GM19351 (cell line): ENCODE data around the gene PM20D1.
"Not testable (repeated sequence)": the region's sequence is repeated elsewhere in the genome, so short reads cannot be mapped to it uniquely, and the experiment has no call there.

Experiments used
- ATAC-seq: cut with Tn5 transposase; IDR thresholded peaks from one replicate; pipeline ENCODE4 v1.9.1; 2021; ENCODE audit warnings: mild to moderate bottlenecking, moderate library complexity; ENCODE audit not compliant: unreplicated experiment

PM20D1 gene

GRCh38 chr1:205849619-205850355 lies at the start of gene PM20D1:
Gene PM20D1, minus strand, starts transcription at chr1:205850132. Its CDS starts 60 bp downstream, at chr1:205850072.
- ATAC-seq: peak; percentile 99

- no peak for ATAC-seq
Measured at GRCh38 chr1:205896351-205896750, 46.4 kb upstream of the PM20D1 start.

- not testable (repeated sequence) for ATAC-seq
Measured at GRCh38 chr1:205894119-205894518, 44.2 kb upstream of the PM20D1 start.

- ATAC-seq: not testable (repeated sequence)
Measured at GRCh38 chr1:205892175-205892574, 42.2 kb upstream of the PM20D1 start.

- ATAC-seq: not testable (repeated sequence)
Measured at GRCh38 chr1:205891481-205891880, 41.5 kb upstream of the PM20D1 start.

- not testable (repeated sequence) for ATAC-seq
Measured at GRCh38 chr1:205890631-205891030, 40.7 kb upstream of the PM20D1 start.

GRCh38 chr1:205889706-205890105 lies 39.8 kb upstream of the PM20D1 start:
- not testable (repeated sequence) for ATAC-seq

GRCh38 chr1:205889006-205889405 lies 39.1 kb upstream of the PM20D1 start:
- ATAC-seq: not testable (repeated sequence)

GRCh38 chr1:205883792-205884191 lies 33.9 kb upstream of the PM20D1 start:
- ATAC-seq: no peak

- no peak for ATAC-seq
Measured at GRCh38 chr1:205880923-205881322, 31.0 kb upstream of the PM20D1 start.

- ATAC-seq: no peak
Measured at GRCh38 chr1:205879974-205880373, 30.0 kb upstream of the PM20D1 start.

GRCh38 chr1:205878026-205878425 lies 28.1 kb upstream of the PM20D1 start:
- ATAC-seq: no peak

- ATAC-seq: not testable (repeated sequence)
Measured at GRCh38 chr1:205873148-205873547, 23.2 kb upstream of the PM20D1 start.

- ATAC-seq: no peak
Measured at GRCh38 chr1:205870236-205870635, 20.3 kb upstream of the PM20D1 start.

GRCh38 chr1:205861540-205861939 lies 11.6 kb upstream of the PM20D1 start:
- ATAC-seq: no peak

- ATAC-seq: no peak
Measured at GRCh38 chr1:205858141-205858961, 8.4 kb upstream of the PM20D1 start.

- not testable (repeated sequence) for ATAC-seq
Measured at GRCh38 chr1:205857501-205857900, 7.6 kb upstream of the PM20D1 start.

- ATAC-seq: no peak
Measured at GRCh38 chr1:205856433-205856832, 6.5 kb upstream of the PM20D1 start.

GRCh38 chr1:205852969-205853368 lies 3.0 kb upstream of the PM20D1 start:
- ATAC-seq: no peak

- ATAC-seq: no peak
Measured at GRCh38 chr1:205851993-205852392, 2.1 kb upstream of the PM20D1 start.

GRCh38 chr1:205843036-205843859 lies 6.7 kb downstream of the PM20D1 start:
- no peak for ATAC-seq
